Heart left ventricle (tissue), 16 donors: ENCODE results near the gene ITGB4. TPM values are rescaled to one million over a fixed set of nuclear protein-coding genes. Genes with fewer than 3 reads are reported as not detected.

Experiments
- ATAC-seq, 4 donors: fragments of 200-7000 bp; cut with Tn5 transposase; one replicate each; pipeline ENCODE4 v1.9.1; 2020 to 2022; ENCODE audit warnings: moderate library complexity in 4 of 4, mild to moderate bottlenecking in 3 of 4, moderate number of reproducible peaks in 1 of 4
- DNase-seq, 5 donors: peaks; one replicate each; pipeline ENCODE4 v3.0.0-alpha.2; 2020
- H3K27ac ChIP-seq, 12 donors: fragments of 200-600 bp; sonication (generic) in 4 of 12; one replicate each; pipeline versions ENCODE4 v1.5.0 to v1.8.0; 2016 to 2022; ENCODE audit warnings: mild to moderate bottlenecking in 2 of 12
- H3K27me3 ChIP-seq, 9 donors: fragments of 200-600 bp; sonication (generic) in 2 of 9; one replicate each; pipeline versions ENCODE4 v1.5.1 to v1.8.0; 2016 to 2022; ENCODE audit warnings: mild to moderate bottlenecking in 3 of 9
- H3K36me3 ChIP-seq, 9 donors: fragments of 200-600 bp; sonication (generic) in 2 of 9; one replicate each; pipeline versions ENCODE4 v1.5.0 to v1.8.0; 2018 to 2022; ENCODE audit warnings: mild to moderate bottlenecking in 2 of 9
- H3K4me1 ChIP-seq, 12 donors: fragments of 200-600 bp; sonication (generic) in 4 of 12; one replicate each; pipeline versions ENCODE4 v1.5.0 to v1.8.0; 2016 to 2022; ENCODE audit warnings: mild to moderate bottlenecking in 3 of 12
- H3K4me3 ChIP-seq, 12 donors: fragments of 200-600 bp; sonication (generic) in 4 of 12; one replicate each; pipeline versions ENCODE4 v1.5.0 to v1.8.0; 2017 to 2022; ENCODE audit warnings: mild to moderate bottlenecking in 9 of 12, moderate library complexity in 4 of 12
- H3K9me3 ChIP-seq, 12 donors: fragments of 200-600 bp; sonication (generic) in 4 of 12; one replicate each; pipeline versions ENCODE4 v1.5.0 to v1.8.0; 2016 to 2022; ENCODE audit warnings: mild to moderate bottlenecking in 1 of 12
- CTCF ChIP-seq, 12 donors: fragments of 200-600 bp; sonication (generic) in 4 of 12; IDR thresholded peaks; one replicate each; pipeline versions ENCODE4 v1.5.0 to v1.8.0; 2018 to 2022; ENCODE audit warnings: antibody characterized with exemption in 12 of 12, mild to moderate bottlenecking in 5 of 12
- POLR2A ChIP-seq, 2 donors: fragments of 450-650 bp; IDR thresholded peaks; one replicate each; pipeline ENCODE4 v1.6.1; 2017; ENCODE audit warnings: antibody characterized with exemption in 2 of 2, mild to moderate bottlenecking in 2 of 2, moderate library complexity in 2 of 2
- WGBS, 4 donors: extraction: QIAGEN DNeasy Blood & Tissue Kit in 2 of 4; methylation state at CpG; one replicate each; pipeline versions ENCODE4 v1.1.5 to v1.1.7; 2013 to 2018; 5-methylcytosine and 5-hydroxymethylcytosine counted together
- intact Hi-C, 10 donors: fragments of 100-400 bp; cut with DNase I; formaldehyde crosslinking; loops; one replicate each; pipeline versions ENCODE4 v1.11.1 to v1.14.2; 2022
- polyA plus RNA-seq, 2 donors: library from polyadenylated mRNA; stranded (reverse); fragments of 200-250 nt; gene quantifications; one replicate each; pipeline ENCODE4 v1.2.3, GENCODE V29; 2013
- total RNA-seq, 9 donors: library from RNA; depleted of rRNA in 2 of 9; stranded (reverse); fragments of >200 nt in 2 of 9; fragmentation: NEBNext Ultra II Directional in 3 of 9; extraction: Animal tissue kit (Norgen Biotek cat#: 25700) in 3 of 9; gene quantifications; one replicate each; pipeline versions ENCODE4 v1.1.0 to v1.2.4, GENCODE V29; 2016 to 2023
- donor health status: ischemic (EF 13 %, LVEDD 7.1; RV severe dilation, severe dysfunction).
- donor health status: healthy with polysubstance abuse.
- donor health status: DM: no; HTN: yes; CAD: no.
- donor health status: DM: no; HTN: no; CAD: no.
- donor health status: ischemic (EF 25% LVEDD 6.9; RV normal size, moderate dysfunction).
- donor health status: ischemic (EF 25% LVEDD 5.7; RV mildly dilated, moderate dysfunction).
- donor health status: healthy.
- donor health status: DM: yes; HTN: yes; CAD: no.
- donor health status: ischemic (EF 35%, LVEDD 5.7; RV mildly dilated, moderate dysfunction).
- donor health status: nonischemic (EF 11% LVEDD 7.7; RV severe dilation, severe dysfunction).
- donor health status: DM: yes; HTN: yes; CAD: no.
- donor health status: PGD.
- donor health status: ischemic (EF 29% LVEDD 5.4; RV normal size, mild dysfunction).
- donor health status: nonischemic (EF 23%, LVEDD 6.1; RV moderate dilation, normal function).

Gene ITGB4
- total and polyA plus RNA-seq, 11 donors: 4.0 to 26.8 (median 10.0) TPM

GRCh38 chr17:75689441-75689873 lies 31.8 kb upstream of the ITGB4 start:
- Histone ChIP-seq H3K27ac (peak overlapping the region in 5 of 12 donors; percentile 61 to 92 (median 63)), H3K4me3 (no peak overlapping the region)
- intact Hi-C loops: no loop called here

GRCh38 chr17:75691371-75691791 lies 29.9 kb upstream of the ITGB4 start:
- Histone ChIP-seq H3K4me1 (peaks cover 2 to 89% (median 69%) of the 10 kb centered on the region in 12 donors), H3K4me3 (no peak overlapping the region), H3K36me3 (peaks cover 0 to 57% (median 25%) of the 10 kb centered on the region in 9 donors), H3K27me3 (no peaks in the 10 kb centered on the region), H3K9me3 (no peaks in the 10 kb centered on the region), H3K27ac (peak overlapping the region in 3 of 12 donors; percentile 24 to 95 (median 90))
- no peak for DNase-seq
- WGBS, 4 donors: 86 to 91% (median 89%) methylated on average over 5 of the region's 5 CpGs
- intact Hi-C loops: no loop called here
- ATAC-seq: no peak
- TF ChIP-seq CTCF (IDR thresholded peaks at IDR 0.05): no peak
- TF ChIP-seq POLR2A (IDR thresholded peaks at IDR 0.05): no peak

More at GRCh38 chr17:75689441-75689873, 31.8 kb upstream of the ITGB4 start:
- 73 to 83% (median 78%) methylated on average over 6 of the region's 6 CpGs for WGBS, 4 donors
- no peaks in the 10 kb centered on the region for H3K27me3 ChIP-seq
- no peak for ATAC-seq
- no peaks in the 10 kb centered on the region for H3K9me3 ChIP-seq
- peaks cover 0 to 42% (median 14%) of the 10 kb centered on the region in 9 donors for H3K36me3 ChIP-seq
- TF ChIP-seq POLR2A (IDR thresholded peaks at IDR 0.05) (no peak), CTCF (IDR thresholded peaks at IDR 0.05) (no peak)
- DNase-seq: no peak
- peaks cover 2 to 90% (median 70%) of the 10 kb centered on the region in 12 donors for H3K4me1 ChIP-seq

GRCh38 chr17:75691801-75692626 lies 29.2 kb upstream of the ITGB4 start:
- 81 to 88% (median 85%) methylated on average over 10 to 14 of the region's 14 CpGs for WGBS, 4 donors
- no peaks in the 10 kb centered on the region for H3K27me3 ChIP-seq
- H3K36me3 ChIP-seq: peaks cover 0 to 60% (median 25%) of the 10 kb centered on the region in 9 donors
- no peaks in the 10 kb centered on the region for H3K9me3 ChIP-seq
- peak overlapping the region in 6 of 12 donors; percentile 19 to 95 (median 86) for H3K27ac ChIP-seq
- TF ChIP-seq POLR2A (IDR thresholded peaks at IDR 0.05) (no peak), CTCF (IDR thresholded peaks at IDR 0.05) (no peak)
- H3K4me1 ChIP-seq: peaks cover 2 to 86% (median 67%) of the 10 kb centered on the region in 12 donors
- intact Hi-C loops: no loop called here
- no peak overlapping the region for H3K4me3 ChIP-seq
- ATAC-seq (no peak), DNase-seq (no peak)

GRCh38 chr17:75692976-75693375 lies 28.3 kb upstream of the ITGB4 start:
- Histone ChIP-seq H3K27ac (peak overlapping the region; percentile 80 to 97 (median 88)), H3K27me3 (no peaks in the 10 kb centered on the region), H3K4me3 (no peak overlapping the region), H3K9me3 (no peaks in the 10 kb centered on the region), H3K36me3 (peaks cover 0 to 70% (median 25%) of the 10 kb centered on the region in 9 donors), H3K4me1 (peaks cover 9 to 88% (median 67%) of the 10 kb centered on the region in 12 donors)
- DNase-seq (peak in 1 of 5 donors; percentile 2), ATAC-seq (no peak)
- intact Hi-C loops: no loop called here
- WGBS, 4 donors: 73 to 82% (median 77%) methylated on average over 13 of the region's 13 CpGs
- TF ChIP-seq POLR2A (IDR thresholded peaks at IDR 0.05): no peak
- TF ChIP-seq CTCF (IDR thresholded peaks at IDR 0.05): no peak
